GM18499 (cell line): ENCODE measurements around the gene LRRC27.

Source experiments
- ATAC-seq: cut with Tn5 transposase; IDR thresholded peaks from one replicate; pipeline ENCODE4 v1.9.1; 2021; ENCODE audit warnings: moderate number of reproducible peaks; ENCODE audit not compliant: insufficient read depth, unreplicated experiment

LRRC27 gene

DNA sequence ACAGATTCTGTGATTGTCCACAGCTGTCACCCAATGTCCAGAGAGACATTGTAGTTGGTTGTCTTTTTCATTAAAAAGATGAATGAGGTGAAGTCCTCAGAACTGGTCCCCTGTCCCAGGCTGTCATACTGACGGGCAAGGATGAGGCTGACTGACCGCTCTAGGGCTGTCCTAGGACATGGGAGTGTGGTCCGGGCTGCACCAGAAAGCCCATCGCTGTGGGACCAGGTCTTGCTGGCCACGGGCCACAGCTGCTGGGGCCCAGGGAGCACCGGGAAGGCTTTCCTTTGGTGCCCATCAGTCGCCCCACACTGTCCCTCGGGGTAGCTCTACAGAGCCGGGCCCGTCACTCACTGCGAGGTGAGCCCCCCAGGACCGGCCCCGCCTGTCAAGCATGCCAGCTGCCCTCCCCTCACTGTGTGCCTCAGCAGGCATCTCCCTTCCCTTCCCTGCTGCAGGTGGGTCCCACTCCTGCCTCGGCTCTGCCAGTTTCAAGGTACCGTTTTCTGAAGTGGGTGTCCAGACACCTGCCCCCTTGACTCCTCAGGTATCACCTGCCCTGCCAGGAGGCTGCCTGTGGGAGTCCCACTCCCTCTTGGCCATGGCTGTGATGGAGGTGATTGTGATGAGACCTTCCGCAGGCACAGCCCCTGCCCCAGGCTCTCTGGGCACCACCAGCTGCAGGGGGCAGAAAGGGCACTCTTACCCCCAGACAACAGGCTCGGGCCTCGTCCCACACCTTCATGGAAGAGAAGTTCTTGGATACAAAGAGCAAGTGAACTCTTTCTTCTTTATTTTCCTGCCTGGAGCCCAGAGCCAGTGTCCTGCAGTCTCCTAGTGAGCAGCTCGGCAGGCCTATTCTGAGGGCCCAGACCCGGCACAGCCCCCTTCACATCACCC, 21.7 kb downstream of the LRRC27 start:
- no peak for ATAC-seq

DNA sequence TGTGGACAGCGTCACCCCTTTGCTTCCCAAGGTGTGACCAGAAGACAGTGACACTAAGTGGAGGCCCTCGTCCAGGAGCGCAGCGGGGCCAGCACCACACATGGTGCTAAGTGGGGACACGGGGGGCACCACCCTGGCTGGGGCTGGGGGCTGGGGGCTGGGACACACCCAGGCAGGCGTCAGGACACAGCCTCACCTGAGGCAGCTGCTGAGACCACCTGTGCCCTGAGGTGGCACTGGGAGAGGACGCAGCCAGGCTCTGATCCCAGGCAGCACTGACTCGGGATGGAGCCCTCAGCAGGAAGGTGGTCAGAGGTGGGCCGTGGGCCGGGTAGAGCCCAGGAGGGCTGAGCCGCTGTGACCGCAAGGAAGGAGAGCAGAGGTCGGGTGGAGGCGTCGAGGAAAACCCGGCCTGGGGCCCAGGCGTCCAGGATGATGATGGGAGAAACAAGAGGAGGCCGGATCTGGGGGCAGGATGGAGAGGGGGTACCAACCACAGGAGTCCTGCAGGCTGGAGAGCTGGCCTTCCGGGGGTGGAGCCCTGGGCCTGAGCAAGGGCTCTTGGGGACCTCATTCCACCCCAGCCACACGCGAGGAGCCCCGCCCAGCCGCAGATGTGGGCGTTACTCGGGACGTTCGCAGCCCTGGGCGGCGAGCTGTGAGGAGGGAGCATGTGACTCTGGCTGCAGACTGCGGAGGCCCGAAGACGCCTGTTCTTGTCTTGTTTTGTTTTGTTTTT, 22.5 kb downstream of the LRRC27 start:
- ATAC-seq: no peak

DNA sequence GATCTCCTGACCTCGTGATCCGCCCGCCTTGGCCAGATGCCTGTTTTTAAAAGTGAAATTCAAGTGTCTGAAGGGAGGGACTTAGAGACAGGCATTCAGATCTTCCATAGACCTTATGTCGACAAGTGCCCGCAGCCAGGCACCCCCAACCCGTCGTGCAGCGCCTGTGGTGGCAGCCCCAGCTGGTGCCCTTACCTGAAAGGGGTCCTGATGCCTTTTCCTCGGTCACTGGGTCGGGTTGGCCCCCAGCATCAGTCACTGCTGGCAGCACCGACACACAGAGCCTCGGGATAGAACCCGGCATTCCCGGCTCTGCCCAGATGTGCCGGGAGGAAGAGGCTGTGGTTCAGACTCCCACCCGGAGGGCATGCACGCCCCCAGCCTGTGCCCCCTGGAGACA, 23.3 kb downstream of the LRRC27 start:
- no peak for ATAC-seq

DNA sequence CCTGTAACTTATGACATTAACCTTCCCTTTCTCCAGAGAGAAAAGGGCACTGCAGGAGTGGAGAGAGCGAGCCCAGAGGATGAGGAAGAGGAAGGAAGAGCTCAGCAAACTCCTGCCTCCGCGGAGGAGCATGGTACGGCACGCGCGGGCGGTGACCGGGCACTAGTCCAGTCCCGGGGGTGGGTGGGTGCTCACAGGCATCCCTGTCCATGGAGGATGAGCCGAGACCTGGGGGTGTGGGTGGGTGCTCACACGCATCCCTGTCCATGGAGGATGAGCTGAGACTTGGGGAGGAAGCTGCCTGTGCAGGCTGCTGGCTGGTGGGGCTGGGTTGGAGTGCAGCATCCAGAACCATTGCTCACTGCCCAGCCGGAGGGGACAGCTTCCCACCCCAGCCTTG, 23.8 kb downstream of the LRRC27 start:
- ATAC-seq: no peak

DNA sequence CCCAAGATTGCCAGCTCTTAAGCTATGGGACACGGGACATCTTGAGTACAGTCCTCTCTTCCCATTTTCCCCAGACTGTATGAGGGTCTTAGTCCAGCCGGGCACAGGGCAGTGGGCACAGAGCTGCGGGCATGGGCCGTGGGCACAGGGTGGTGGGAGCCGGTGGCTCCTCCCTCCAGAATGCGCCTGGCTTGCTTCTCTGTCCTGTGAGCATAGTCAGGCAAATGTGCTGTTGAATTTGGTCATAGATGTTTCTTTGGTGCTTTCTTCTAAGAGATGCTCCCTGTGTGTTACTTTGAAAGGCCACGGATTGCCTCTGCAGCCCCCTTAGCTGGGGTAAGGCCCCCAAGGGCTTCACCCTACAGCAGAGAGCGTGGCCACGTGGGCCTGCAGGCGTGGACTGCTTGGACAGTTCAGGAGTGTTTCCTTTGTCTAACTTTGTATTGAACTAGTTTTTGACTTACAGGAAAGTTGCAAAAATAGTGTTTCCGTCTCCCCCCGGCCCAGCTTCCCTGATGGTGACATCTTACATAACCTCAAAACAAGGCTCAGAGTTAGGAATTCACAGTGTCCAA, 24.7 kb downstream of the LRRC27 start:
- no peak for ATAC-seq

DNA sequence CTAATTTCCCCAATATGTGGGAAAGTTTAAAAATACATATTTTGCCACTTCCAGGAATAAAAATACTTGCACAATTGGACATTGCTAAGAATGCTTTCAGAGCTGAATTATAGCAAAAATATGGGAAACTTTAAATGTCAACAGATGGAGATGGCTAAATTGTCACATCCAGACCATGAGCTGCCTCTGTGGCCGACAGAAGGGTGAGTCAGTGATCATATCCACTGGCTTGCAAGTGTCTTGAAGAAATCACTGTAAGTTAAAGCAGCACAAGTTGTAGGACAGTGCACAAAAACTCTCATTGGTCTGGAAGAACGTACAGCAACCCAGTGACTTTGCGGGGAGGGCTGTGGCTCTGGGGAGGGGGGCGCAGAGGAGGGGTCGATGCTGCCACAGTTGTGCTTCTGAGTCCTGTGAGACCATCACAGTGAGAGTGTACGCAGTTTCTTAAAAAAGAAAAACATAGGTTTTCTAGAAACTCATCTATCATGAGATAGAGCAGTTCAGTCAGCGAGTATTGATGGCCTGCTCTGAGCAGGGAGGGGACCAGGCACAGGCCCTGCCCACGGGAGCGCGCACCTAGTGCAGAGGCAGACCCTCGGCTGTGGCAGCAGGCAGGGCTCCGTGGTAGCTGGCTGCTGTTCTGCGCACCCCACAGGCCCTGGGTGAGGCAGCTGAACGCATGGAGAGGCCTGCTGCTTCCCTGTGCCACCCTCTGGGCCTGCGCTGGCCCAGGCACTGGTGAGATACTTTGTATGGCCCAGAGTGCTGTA, 25.5 kb downstream of the LRRC27 start:
- ATAC-seq: no peak

DNA sequence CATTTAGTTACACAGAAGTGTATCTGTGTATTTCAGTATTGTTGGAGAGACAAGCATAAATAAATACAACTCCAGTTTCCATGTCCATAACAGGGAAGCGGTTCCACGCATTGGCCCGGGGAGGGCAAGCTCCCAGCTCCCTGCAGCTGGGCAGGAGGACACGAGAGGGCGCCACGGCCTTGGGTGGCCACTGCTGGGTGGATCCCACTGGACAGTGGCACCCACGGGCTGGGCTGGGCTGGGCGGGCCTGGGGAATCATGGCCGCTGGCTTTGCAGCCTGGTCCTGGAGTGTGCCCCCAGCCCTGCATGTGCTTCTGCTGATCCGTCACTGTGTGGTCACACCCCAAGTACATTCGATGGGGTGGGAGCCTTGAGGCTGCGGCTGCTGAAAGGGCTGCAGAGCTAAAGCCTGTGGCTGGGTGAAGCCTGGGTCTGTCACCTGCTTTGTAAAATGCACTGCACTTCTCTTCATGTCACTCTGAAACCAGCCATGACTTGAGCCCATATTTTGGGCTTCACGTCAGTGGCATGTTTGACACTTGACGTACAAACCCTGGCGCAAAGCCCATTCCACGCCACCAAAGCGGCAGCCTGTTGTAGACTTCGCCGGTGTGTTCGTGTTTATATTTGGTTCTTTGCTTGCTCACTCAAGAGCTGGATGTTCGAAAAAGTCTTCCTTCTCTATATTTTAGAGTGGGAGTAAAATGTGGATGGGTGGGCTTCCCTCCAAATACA, 27.5 kb downstream of the LRRC27 start:
- ATAC-seq: no peak

DNA sequence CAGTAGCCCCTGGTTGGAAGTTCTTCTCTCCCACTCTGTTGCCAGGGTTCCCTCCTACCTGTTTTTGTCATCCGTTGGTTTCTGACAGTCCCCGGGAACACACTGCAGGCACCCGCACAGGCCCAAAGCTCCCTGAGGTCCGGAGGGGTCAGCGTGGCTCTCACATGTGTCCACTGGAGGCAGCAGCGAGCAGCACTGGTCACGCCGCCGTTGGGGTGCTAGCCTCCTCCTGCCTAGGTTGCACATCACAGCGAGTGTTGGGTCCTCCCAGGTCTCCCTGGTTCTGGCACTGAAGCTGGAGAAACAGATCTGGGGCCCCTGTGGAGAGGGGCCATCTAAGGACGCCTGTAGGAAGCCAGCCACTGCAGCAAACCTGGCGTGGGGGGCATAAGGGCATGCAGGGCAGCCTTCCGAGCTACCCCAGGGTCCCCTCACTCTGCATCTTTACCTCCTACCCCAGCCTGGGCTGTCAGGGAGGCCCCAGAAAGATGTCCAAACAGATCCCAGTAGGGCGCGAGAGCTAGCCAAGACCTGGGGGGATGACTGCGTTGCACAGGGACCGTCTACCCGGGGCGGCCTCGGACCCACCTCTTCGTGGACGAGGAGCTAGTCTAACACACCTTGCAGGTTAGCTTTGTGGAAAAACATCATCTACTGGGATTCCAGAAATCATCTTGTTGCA, 28.9 kb downstream of the LRRC27 start:
- ATAC-seq: no peak

DNA sequence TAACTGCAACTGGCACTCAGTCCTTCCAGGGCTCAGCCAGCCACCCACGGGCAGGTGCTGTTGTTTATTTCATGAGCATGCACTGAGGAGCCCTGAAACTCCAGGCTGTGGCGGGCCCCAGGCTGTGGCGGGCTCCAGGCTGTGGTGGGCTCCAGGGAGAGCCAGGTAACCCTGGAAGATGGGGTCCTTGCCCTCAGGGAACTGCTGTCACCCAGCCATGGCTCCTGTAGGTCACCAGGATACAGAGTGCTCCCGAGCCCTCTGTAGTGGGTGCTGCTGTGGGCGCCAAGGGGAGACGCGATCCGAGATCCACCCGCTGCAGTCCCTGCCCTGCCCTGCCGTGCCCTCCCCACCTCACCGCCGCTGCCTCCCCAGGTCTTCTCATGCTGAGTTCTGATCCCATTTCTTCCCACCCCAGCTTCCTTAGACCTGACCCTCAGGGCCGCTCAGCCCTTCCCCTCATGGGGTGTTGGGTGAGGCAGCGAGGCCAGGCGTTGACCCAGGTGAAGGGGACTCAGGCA, 29.6 kb downstream of the LRRC27 start:
- no peak for ATAC-seq

DNA sequence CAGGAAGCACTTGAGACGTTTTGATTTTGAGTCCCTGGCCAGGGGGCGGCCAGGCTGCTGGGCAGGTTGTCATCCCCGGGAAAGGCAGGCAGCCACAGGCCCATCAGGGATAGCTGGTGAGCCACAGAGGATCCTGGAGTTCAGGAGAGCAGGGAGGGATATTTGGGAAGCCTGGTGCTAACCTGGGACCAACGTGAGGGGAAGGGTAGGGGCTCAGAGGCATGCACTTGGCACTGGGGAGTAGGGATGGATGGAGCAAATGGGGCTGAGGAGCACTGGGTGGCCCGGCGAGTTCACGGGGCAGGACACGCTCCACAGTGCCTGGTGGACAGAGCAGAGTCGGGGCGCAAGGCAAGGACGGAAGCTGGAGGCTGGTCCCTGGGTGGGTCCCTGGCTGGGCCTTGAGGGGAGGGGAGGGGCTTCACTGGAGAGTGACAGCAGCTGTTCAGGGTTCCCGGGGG, 30.2 kb downstream of the LRRC27 start:
- ATAC-seq: no peak

DNA sequence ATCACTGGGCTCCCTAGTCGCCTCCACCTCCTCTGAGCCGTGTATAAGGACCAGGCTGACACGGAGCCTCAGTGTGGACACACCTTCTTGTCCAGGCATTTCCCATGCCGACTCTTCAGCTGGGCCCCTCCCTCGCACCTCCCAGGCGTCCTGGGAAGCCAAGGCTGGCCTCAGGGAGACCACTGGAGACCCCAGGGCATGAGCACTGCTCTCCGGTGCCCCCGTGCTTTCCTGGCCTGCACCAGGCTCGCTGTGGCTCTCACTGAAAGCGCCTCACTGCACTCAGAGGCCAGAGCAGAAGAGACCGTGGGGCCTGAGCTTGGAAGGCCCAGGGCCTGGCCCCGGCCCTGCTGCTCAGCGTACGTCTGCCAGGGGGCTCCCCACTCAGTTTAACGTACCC, 31.4 kb downstream of the LRRC27 start:
- no peak for ATAC-seq

DNA sequence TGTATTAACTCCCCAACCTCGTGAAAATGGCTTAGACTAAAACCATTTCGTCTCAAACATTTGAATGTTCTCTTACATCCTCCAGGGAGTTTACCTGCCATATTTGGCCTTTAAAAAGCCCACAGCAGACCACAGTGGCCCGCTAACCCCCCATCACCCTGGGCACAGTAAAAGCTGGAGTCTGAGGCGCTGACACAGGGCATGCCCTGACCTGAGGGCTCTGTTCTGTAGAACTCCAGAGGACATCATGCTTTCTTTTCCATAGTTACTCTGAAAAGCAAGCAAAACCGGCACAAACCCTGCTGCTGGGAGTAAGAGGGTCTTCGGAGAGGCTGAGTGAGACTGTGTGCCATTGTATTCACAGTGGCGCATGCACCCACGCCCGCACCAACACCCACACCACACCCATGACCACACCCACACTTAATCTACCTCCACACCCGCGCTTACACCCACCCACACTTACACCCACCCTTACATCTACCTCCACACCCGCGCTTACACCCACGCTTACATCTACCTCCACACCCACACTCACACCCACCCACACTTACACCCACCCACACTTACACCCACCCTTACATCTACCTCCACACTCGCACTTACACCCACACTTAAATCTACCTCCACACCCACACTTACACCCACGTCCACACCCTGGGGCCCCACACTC, 32.1 kb downstream of the LRRC27 start:
- no peak for ATAC-seq

DNA sequence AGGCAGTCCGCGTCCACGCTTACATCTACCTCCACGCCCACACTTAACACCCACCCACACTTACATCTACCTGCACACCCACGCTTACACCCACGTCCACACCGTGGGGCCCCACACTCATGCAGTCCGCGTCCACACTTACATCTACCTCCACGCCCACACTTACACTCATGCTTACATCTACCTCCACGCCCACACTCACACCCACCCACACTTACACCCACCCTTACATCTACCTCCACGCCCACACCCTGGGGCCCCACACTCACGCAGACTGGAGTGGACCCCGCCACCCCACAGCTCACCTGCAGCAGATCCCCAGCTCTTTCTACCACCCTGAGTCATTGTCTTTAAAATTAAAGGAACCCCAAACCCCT, 32.6 kb downstream of the LRRC27 start:
- no peak for ATAC-seq

DNA sequence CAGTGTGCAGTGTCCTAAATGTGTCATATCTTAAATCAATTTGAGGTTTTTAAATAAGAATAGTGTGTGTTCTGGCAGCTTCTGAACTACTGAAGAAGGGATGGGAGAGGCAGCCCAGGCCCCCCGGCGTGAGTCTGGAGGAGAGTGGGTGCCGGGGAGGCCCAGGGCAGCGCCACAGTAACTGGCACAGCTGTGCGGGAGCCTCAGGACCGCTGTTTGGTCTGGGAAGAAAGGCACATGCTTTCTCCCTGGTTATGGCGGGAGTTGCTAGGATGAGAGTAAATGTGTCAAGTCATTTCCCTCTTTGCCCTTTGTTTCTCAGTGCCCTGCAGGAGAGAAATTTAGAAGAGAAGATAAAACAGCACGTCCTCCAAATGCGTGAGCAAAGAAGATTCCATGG, 33.1 kb downstream of the LRRC27 start:
- no peak for ATAC-seq

DNA sequence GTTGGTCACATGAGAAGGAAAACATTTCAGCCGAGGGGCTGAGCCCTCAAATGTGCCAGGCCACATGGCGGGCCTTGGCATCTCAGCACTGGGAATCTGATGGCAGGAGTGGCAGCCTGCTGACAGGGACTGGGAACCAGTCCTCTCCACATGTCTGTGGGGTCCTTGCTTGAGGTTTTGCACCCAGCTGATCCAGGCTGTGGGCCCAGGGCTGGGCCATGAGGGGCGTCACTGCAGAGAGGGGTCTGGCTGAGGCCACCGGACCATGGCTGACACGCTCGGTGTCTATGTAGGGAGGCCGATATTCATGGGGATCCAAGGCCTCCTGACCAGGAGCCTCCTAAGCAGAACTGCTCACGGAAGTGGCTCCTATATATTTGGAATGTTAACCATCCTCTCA, 34.0 kb downstream of the LRRC27 start:
- no peak for ATAC-seq

DNA sequence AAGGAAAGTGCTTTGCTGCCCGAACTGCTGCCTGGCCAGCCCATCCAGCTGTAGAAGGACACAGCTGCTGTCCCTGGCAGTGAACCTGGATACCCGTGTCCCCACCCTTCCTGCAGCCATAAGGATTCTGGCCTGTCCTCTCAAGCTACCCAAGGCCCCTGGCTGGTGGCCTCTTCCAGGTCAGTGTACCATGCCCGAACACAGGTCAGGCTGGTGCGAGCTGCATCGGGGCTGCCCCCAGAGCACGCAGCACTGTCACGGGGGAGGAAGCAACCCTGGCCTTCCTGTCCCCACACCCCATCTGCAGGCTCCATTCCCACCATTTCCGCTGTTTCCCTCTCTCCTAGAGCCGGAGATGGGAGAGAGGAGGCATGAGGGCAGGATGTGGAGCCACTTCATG, 34.5 kb downstream of the LRRC27 start:
- no peak for ATAC-seq

DNA sequence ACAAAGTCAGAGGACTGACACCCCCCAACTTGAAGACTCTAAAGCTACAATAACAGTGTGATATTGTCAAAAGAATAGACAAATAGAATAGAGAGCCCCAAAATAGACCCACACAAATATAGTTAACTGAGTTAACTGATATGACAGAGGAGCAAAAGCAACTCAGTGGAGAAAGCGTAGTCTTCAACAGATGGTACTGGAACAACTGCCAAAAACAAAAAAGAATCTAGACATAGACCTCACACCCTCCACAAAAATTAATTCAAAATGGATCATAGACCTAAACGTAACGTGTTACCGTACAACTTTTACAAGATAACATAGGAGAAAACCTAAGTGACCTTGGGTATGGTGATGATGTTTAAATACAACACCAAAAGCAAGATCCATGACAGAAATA, 36.4 kb downstream of the LRRC27 start:
- no peak for ATAC-seq

DNA sequence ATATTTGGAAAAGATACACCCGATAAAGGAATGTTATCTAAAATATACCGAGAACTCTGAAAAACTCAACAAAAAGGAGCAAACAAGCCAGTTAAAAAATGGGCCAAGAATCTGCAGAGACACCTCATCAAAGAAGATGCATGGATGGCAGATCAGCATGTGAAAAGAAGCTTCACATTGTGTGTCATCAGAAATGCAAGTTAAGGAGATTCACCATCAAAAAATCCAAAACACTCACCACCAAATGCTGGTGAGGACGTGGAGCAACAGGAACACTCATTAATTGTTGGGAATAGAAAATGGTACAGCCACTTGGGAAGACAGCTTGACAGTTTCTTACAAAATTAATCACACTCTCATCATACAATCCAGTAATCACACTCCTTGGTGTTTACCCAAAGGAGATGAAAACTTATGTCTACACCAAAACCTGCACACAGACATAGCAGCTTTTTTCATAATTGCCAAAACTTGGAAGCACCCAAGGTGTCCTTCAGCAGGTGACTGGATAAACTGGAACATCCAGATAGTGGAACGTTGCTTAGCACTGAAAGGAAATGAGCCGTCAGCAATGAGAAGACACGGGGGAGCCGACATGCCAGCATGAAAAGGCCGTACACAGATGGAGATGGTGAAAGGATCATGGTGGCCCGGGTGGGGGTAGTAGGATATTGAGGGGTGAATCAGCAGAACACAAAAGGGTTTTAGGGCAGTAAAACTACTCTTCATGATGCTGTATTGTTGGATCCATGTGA, 37.1 kb downstream of the LRRC27 start:
- no peak for ATAC-seq
